HG03095 (cell line): ENCODE data around the gene AHSG.
"Not testable (repeated sequence)": the region's sequence is repeated elsewhere in the genome, so short reads cannot be mapped to it uniquely, and the experiment has no call there.

Source experiments
- ATAC-seq: cut with Tn5 transposase; IDR thresholded peaks from one replicate; pipeline ENCODE4 v1.9.1; 2021; ENCODE audit warnings: moderate library complexity; ENCODE audit not compliant: unreplicated experiment

Gene AHSG

DNA sequence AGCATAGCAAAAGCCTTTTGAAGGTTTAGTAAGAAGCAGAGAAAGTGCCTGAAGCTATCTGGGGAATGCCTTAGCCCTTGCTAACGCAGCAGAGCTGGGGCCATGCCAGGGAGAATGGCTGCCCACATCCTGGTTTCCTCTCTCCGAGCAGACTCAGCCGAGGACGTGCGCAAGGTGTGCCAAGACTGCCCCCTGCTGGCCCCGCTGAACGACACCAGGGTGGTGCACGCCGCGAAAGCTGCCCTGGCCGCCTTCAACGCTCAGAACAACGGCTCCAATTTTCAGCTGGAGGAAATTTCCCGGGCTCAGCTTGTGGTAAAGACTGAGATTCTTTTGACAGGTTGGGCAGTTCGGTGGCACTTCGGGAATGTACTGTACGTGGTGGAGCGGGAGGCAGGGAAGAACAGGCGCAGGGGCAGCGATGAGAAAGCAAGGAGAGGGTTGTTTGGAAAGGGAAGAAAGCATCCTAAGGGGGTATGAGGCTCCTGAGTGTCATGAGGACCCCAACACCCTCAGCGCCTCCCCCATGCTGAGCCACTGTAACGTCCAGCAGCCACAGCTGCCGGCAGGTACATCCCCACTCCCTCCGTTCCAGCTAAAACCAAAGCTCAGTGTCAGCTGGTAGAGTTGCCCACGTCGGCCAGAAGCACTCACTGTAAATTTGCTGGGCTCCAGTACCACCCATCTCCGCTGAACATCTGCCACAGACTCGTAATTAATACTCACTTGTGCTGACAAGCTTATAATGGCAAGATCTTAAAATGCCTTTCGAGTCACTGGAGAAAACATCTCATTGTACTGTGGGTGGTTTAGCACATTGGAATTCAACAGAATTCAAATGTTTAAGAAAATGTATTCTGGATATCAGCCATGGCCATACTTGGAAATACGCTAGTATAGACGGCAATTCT is 4.4 kb downstream of the AHSG start:
- ATAC-seq: peak; percentile 97

DNA sequence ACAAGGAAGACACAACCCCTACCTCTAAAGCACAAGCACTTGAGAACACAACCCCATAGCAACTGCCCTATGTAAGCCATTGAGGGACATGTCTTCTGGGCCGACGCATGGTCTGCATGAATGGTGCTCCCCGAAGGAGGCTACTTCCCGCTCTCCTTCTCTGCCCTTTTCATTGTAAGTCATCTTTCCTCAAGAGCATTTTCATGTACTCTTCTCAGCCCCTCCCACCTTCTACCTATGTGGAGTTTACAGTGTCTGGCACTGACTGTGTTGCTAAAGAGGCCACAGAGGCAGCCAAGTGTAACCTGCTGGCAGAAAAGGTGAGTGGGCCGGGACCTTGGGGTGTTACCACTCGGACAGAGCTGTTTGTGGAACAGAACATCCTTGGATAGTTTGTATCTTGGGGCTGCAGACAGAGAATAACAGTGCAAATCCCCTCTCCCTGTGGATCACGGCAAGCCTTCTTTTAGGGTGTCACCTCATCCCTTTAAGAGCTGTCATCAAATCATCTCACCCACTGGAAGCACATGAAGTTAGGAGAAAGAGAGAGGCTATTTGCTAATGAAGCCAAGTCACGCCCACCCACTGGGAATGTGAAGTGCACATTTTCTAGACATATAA is 5.6 kb downstream of the AHSG start:
- ATAC-seq: no peak

DNA sequence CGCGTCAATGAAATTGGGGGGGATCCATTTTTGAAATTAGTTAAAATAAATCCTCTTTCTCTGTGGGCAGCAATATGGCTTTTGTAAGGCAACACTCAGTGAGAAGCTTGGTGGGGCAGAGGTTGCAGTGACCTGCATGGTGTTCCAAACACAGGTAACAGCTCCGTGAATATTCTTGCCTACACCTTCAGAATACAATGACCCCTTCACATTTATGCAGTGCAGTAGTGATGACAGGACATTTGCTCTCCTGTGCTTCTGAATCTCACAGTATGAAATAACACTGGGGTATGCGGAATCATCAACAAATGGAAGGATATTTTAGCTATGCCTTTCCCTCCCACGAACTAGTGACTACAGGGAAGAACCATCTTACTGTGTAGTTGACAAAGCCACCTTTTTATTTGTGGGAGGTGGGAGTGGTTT is 6.9 kb downstream of the AHSG start:
- no peak for ATAC-seq

DNA sequence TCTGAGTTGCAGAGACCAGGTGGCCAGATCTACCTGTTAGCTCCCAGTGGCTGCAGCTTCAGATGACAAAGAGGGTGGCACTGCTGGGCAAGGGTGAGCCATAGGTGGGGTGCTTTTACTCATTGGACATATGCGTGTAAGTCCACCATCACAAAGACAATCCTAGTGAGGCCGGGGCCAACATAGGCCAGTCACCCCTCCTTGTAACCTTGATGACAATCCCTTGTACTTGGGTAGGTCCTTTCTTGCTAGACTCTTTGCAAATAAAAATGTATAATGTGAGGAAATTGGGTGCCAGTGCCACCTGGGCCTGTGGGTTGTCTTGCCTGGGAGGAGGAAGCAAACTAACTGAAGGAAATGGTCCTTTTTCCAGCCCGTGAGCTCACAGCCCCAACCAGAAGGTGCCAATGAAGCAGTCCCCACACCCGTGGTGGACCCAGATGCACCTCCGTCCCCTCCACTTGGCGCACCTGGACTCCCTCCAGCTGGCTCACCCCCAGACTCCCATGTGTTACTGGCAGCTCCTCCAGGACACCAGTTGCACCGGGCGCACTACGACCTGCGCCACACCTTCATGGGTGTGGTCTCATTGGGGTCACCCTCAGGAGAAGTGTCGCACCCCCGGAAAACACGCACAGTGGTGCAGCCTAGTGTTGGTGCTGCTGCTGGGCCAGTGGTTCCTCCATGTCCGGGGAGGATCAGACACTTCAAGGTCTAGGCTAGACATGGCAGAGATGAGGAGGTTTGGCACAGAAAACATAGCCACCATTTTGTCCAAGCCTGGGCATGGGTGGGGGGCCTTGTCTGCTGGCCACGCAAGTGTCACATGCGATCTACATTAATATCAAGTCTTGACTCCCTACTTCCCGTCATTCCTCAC is 7.6 kb downstream of the AHSG start:
- ATAC-seq: no peak

DNA sequence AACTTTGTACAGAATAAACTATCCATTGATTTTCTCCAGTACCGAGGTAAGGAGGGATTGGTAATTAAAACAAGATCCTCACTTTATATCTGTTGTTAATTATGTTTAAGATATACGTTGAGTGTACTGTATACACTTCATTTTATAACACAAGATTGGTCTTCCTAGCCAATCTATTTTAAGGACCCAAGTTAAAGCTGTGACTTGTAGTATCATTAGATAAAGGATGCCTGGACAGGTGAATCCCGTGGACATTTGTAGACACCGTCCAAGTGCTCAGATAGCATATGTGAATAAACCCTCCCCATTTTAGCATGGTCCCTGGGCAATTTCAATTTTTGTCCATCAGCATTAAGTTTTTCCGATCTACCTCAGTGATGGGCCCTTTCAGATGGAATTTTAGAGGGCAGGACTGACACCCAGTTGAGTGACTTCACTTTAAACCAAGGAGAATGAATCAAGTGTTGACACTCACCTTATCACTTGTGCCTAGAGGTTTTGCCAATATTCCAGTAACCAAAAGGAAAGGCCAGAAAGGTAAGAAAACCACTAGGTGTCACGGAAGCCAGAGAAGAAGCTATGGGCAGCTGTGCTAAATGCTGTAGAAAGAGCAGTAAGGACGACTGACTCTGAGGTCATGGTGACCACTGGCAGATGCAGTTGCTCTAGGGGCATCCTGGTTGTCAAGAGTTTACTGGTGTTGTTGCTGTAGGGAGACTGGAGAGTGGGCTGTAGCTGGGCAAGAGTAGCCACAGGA is 9.2 kb downstream of the AHSG start:
- no peak for ATAC-seq

DNA sequence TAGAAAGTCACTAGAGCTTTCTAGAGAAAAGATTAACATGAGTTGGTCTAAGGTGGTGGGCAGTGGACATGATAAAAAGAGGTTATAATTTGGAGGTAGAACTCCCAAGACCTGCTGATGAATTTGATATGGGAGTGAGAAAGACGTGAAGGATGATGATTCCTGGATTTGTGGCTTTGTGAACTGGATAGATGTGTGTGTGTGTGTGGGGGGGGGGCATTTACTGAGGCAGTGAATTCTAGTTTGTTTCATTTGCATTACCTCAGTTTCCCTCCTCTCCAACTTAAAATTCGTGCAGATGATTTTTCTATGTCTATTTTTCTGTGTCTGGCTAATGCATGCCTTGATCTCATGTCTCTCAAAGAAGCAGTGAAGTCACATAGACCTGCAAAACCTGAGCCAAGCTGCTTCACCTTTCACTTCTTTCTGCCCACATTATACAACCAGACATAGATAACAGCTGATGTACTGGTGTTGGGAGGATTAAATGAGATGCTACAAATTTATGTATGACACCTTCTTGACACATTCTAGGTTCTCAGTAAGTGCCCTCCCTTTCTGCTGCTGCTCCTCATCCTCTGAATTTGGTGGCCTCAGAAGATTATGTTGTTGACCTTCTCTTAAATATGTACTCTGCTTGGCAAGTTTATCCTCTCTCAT is 9.9 kb downstream of the AHSG start:
- no peak for ATAC-seq

DNA sequence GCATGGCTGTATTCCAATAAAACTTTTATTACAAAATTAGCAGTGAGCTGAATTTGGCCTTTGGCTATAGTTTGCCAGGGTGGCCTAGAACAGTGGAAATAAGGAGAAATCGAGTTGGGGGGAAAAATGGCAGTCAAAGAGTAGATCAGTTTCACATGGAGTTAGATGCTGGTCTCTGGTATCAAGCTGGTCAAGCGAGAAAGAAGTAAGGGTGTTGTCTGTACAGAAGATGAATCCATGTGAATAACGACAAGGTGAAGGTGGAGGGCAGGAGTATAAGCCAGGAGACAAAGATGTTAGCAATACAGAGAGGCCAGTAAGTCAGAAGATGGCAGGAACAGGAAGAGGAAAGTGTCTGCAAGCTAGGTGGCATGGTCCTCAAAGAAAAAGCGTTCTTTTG is 11.7 kb downstream of the AHSG start:
- ATAC-seq: no peak

DNA sequence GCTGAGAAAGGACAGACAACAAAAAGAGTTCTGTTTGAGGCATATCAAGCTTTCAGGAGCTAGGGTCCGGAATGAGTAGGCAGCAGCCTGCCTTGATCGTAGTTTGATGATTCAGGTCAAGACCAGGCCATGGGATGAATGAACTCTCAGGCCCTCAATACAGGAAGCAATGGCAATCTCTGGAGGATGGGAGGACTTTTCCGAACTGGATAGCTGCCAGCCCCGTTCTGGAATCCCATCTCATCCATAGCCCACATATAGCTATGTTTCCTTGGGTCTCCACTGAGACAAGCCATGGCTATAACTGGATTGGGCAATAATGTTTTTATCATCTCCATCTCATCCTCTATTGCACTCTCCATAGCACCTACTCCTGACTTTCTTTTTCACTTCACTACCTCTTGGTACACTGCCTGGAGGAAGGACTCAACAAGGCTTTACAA is 12.8 kb downstream of the AHSG start:
- no peak for ATAC-seq

DNA sequence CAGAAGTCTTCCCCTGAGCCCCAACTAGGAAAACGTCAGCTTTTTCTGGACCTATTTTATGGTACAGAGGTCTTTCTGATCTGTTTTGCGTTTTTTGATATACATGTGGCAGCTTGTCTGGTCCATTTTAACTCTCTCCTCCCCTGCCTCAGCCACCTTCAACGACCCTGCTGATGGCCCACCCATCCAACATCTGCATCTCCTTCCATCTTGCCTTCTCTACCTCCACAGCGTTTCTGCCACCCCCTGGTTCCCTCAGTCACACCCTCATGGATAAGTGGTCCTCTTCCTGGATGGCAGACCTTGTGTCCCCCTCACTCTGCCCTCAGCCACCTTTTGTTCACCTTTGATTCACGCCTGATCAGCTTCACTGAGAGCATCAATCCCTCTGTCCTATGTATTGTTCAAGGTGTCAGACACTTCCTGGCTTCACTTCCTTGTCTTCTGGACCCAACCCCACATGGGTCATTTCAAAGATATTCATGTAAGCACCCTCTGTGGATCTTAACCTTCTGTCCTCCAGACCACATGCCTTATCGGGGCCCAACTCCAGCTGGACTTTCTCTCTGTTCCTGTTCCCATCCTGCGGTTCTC is 13.5 kb downstream of the AHSG start:
- no peak for ATAC-seq

DNA sequence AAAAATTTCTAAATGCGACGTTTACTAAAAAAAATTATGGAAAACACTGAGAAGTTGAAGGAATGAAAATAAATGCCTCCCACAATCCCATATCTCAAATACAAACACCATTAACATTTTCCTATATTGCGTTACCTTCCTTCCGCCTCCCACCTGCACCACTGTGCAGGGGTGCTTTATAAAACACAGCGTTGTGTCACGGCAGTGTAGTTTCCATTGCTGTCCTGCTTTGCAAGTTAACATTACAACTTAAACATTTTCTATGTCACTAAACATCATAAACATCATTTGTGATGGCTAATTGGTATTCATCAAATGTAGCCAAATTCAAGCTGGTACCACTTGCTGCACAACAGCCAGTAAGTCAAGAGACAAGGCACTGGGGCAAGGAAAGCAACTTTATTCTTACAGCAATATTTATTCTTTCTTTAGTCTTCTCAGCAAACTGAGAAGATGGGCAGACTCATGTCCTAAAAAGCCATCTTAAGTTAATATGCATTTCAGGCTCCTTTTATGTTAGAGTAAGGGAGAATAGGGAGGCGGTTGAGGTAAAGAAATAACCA is 15.1 kb downstream of the AHSG start:
- ATAC-seq: no peak

DNA sequence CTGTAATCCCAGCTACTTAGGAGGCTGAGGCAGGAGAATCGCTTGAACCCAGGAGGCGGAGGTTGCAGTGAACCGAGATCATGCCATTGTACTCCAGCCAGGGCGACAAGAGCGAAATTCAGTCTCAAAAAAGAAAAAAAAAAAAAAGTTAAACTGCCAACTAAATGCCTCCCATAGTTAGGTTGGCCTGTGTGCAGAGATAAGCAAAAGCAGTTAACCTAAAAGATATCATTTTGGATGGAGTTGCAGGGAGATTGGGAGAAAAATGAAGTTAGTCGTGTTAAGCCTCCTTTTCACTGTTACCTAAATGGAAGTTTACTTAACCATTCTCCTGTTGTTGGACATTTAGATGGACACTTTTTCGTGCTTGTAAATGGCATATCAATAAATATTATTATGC is 15.9 kb downstream of the AHSG start:
- ATAC-seq: no peak

DNA sequence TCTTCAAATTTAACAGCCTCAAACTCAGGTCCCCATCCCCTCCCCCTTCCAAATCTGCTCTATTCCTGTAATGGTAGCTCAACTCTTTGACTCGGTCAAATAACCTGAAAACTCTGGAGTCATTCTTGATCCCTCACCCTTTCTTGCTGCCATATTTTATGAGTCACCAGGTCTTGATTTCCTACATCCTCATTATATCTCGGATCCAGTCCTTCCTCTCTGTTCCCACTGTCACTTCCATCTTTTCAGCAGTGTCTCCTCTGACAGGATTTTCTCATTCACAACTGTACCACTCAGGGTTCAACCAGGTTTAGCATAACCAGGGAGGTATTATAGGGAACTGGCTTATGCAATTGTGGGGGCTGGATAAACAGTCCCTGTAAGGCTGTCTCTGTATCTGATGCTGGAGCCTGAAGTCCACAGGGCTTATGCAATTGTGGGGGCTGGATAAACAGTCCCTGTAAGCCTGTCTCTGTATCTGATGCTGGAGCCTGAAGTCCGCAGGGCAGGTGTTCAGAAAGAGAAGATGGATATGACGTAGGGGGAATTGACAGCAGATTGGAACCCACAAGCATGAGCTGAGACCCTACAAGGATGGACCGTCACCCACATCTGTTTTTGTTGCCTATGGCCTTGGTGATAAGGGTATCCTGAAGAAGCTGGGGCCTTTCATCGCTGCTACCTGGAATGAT is 18.2 kb downstream of the AHSG start:
- no peak for ATAC-seq

DNA sequence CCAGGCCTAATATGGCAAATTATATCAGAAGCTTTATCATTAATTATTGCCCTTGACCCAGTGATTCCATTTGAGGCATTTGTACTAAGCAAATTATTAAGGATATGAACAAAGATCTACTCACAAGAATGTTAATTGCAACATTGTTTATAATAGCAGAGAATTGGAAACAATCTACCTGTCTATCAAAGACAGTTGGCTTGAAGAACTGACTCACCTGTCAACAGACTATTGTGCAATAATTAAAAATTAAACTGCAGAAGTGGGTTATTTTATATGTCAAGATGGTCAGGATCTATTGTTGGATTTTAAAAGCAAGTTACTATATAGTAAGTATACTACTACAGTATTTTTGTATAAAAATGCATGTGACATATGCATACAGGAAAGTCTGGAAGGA is 20.6 kb downstream of the AHSG start:
- no peak for ATAC-seq

DNA sequence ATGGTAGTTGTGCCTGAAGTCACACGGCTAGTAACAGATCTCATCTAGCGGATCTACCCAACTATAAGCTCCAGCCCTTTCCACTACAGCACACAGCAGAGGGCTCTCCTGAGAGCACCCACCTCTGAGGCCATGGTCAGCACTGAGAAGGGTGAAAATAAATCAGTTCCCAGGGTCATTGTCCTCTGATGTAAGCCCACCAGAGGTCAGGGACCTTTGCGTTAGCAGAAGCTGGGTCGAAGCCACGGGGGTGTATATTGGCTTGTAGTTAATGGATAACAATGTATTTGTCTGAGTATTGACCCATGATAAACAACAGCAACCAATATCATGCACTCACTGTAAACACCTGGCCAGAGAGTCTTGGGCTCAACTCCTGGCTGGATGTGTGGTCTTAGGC is 21.3 kb downstream of the AHSG start:
- ATAC-seq: not testable (repeated sequence)

DNA sequence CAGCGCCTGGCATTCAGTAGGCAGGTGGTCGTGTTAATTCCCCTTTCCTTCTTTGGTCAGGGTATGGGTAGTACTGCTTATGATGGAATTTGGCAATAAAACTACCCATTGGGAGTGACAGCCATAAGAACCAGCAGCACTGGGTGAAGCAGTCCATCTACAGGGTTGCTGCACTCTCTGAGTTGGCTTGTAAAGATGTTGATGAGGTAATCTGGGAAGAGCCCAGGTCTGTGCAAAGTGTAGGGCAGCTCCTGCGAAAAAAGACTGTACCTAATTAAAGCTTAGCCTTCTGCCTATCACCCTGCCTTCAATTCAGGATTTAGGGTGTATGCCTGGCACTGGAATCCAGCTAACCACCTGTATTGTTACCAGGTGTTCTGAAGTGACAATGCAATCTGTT is 22.7 kb downstream of the AHSG start:
- ATAC-seq: no peak

DNA sequence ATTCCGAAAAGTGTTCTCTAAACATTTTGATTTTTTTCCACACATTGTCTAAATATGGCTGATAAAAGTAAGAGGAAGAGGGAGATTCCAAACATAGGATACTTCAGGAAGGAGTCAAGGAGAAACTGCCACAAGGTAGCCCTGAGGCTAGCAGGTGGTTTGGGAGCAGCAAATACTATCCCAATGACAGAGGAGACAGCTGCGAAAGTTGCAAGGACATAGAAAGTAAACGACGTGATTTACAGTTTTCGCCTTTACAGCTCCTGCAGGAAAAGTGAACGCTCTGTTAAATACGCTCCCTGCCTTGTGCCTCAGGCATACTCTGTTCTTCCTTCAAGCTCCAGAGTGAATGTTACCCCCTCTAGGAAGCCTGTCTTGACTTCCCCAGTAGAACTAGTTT is 23.7 kb downstream of the AHSG start:
- no peak for ATAC-seq

DNA sequence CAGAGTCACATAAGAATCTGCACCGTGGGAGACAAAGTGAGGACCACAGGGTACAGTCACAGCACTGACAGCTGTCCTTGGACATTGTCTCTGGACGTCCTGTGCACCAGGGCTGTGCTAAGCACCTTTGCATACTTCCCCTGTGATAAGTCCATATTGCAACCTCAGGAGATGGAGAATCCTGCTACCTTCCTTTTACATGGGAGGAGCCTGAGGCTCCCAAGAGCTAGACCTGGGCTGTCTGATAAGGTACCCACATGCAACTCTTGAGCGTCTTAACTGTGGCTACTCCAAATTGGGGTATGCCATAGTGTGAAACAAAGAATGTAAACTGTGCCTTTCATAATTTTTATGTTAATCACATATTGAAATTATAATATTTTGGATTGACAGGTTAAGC is 24.8 kb downstream of the AHSG start:
- ATAC-seq: no peak

DNA sequence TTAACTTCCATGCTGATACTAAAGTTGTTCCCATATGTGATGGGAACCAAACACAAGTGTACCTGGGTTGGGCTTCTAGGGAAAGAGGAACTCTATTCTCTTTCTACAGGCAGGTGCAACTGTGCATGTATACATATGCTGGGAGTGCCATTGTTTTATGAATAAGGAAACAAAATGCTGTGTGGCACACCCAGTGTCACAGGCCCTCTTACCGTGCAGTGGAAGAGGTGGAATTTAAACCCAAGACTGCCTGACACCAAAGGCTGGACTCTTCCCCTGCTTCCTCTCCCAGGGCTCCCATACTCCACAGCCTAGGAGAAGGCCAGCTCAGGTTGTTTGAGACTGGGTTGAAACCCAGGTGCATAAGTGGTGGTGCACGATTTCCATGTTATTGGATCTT is 25.4 kb downstream of the AHSG start:
- no peak for ATAC-seq
